HG03175 (cell line): ENCODE results near the gene MYH9.
A peak's percentile ranks its signal among the peaks of the same experiment; 100 is the strongest.
"Not testable (repeated sequence)": the region's sequence is repeated elsewhere in the genome, so short reads cannot be mapped to it uniquely, and the experiment has no call there.

Source experiments
- ATAC-seq: cut with Tn5 transposase; IDR thresholded peaks from one replicate; pipeline ENCODE4 v1.9.1; 2021; ENCODE audit warnings: mild to moderate bottlenecking, moderate library complexity; ENCODE audit not compliant: unreplicated experiment

The MYH9 gene

GRCh38 chr22:36387959-36388726 is at the start of gene MYH9:
TSS of gene MYH9 (minus strand) at chr22:36387967. CDS start at chr22:36349236, 38,731 bp downstream.
- peak; percentile 72 for ATAC-seq

GRCh38 chr22:36435516-36436415 is 48.0 kb upstream of the MYH9 start:
- peak; percentile 59 for ATAC-seq

- ATAC-seq: no peak
These were observed 45.8 kb upstream of the MYH9 start for GRCh38 chr22:36433318-36434231.

- no peak for ATAC-seq
These were observed 45.0 kb upstream of the MYH9 start for GRCh38 chr22:36432592-36433317.

- ATAC-seq: no peak
These were observed 44.2 kb upstream of the MYH9 start for GRCh38 chr22:36431977-36432376.

GRCh38 chr22:36430863-36431262 is 43.1 kb upstream of the MYH9 start:
- no peak for ATAC-seq

- not testable (repeated sequence) for ATAC-seq
These were observed 40.2 kb upstream of the MYH9 start for GRCh38 chr22:36427952-36428351.

GRCh38 chr22:36425977-36426523 is 38.3 kb upstream of the MYH9 start:
- no peak for ATAC-seq

- no peak for ATAC-seq
These were observed 37.3 kb upstream of the MYH9 start for GRCh38 chr22:36424901-36425579.

- not testable (repeated sequence) for ATAC-seq
These were observed 36.7 kb upstream of the MYH9 start for GRCh38 chr22:36424466-36424865.

GRCh38 chr22:36423461-36424404 is 36.0 kb upstream of the MYH9 start:
- ATAC-seq: no peak

- no peak for ATAC-seq
These were observed 34.7 kb upstream of the MYH9 start for GRCh38 chr22:36422287-36423014.

GRCh38 chr22:36419912-36420882 is 32.4 kb upstream of the MYH9 start:
- no peak for ATAC-seq

- ATAC-seq: no peak
These were observed 31.6 kb upstream of the MYH9 start for GRCh38 chr22:36419177-36419911.

- no peak for ATAC-seq
These were observed 29.5 kb upstream of the MYH9 start for GRCh38 chr22:36417281-36417686.
